ENCODE results near the gene GRP.

GRP gene

GRCh38 chr18:59228351-59228750, 8.4 kb downstream of the GRP start:
- H3K4me3 ChIP-seq (ENCODE audit: low read depth, low read length): no peak overlapping the region
- DNase-seq (ENCODE audit: low read depth): peak; percentile 2
- TF ChIP-seq, protein P1, sequence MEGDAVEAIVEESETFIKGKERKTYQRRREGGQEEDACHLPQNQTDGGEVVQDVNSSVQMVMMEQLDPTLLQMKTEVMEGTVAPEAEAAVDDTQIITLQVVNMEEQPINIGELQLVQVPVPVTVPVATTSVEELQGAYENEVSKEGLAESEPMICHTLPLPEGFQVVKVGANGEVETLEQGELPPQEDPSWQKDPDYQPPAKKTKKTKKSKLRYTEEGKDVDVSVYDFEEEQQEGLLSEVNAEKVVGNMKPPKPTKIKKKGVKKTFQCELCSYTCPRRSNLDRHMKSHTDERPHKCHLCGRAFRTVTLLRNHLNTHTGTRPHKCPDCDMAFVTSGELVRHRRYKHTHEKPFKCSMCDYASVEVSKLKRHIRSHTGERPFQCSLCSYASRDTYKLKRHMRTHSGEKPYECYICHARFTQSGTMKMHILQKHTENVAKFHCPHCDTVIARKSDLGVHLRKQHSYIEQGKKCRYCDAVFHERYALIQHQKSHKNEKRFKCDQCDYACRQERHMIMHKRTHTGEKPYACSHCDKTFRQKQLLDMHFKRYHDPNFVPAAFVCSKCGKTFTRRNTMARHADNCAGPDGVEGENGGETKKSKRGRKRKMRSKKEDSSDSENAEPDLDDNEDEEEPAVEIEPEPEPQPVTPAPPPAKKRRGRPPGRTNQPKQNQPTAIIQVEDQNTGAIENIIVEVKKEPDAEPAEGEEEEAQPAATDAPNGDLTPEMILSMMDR (conservative IDR thresholded peaks at IDR 0.05; ENCODE audit: low read depth, low read length): no peak

GRCh38 chr18:59229191-59229590, 9.2 kb downstream of the GRP start:
- TF ChIP-seq, protein P1 (conservative IDR thresholded peaks at IDR 0.05; ENCODE audit: low read depth, low read length): no peak
- H3K4me3 ChIP-seq (ENCODE audit: low read depth, low read length): no peak overlapping the region
- no peak for DNase-seq (ENCODE audit: low read depth)

- TF ChIP-seq, protein P1 (conservative IDR thresholded peaks at IDR 0.05; ENCODE audit: low read depth, low read length): no peak
- no peak for DNase-seq (ENCODE audit: low read depth)
- no peak overlapping the region for H3K4me3 ChIP-seq (ENCODE audit: low read depth, low read length)
These were observed 9.9 kb downstream of the GRP start for GRCh38 chr18:59229701-59230443.

DNA sequence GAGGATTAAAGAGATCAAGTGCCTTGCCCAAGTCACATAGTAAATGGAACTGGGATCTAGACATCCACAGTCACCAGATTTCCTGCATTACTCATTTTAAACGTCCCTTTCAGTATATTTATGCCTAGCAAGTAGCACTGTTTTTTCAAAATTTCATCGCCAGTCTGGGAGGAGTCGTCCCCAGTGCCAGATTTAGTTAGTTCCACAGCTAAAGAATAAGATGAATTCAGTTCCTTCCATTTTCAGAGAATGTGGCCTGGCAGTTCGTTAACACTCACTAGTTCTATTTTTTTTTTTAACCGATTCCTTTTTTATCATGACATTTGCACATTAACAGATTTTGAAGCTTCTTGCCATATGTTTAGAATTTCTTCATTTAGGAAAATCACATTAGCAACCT, 11.2 kb downstream of the GRP start:
- DNase-seq (ENCODE audit: low read depth): no peak
- TF ChIP-seq, protein P1 (conservative IDR thresholded peaks at IDR 0.05; ENCODE audit: low read depth, low read length): no peak
- H3K4me3 ChIP-seq (ENCODE audit: low read depth, low read length): no peak overlapping the region

DNA sequence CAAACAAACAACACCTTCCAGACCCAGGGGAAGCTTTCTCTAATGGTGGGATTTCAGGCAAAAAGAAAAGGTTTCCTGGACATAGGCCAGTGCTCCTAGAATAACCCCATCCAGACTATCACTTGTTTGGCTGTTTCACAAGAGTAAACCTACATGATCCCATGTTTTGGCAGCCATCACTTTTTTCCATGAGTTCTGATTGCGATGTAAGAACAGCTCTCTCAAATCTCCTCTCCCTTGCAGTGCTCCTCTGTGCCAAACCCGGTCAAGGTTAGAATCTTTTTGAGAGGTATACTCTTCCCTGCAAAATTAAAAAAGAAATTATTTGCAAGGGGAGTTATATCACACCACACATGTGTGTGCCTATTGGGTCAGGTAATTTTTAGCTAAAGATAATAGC, 11.9 kb downstream of the GRP start:
- no peak for DNase-seq (ENCODE audit: low read depth)
- no peak overlapping the region for H3K4me3 ChIP-seq (ENCODE audit: low read depth, low read length)
- TF ChIP-seq, protein P1 (conservative IDR thresholded peaks at IDR 0.05; ENCODE audit: low read depth, low read length): no peak

DNA sequence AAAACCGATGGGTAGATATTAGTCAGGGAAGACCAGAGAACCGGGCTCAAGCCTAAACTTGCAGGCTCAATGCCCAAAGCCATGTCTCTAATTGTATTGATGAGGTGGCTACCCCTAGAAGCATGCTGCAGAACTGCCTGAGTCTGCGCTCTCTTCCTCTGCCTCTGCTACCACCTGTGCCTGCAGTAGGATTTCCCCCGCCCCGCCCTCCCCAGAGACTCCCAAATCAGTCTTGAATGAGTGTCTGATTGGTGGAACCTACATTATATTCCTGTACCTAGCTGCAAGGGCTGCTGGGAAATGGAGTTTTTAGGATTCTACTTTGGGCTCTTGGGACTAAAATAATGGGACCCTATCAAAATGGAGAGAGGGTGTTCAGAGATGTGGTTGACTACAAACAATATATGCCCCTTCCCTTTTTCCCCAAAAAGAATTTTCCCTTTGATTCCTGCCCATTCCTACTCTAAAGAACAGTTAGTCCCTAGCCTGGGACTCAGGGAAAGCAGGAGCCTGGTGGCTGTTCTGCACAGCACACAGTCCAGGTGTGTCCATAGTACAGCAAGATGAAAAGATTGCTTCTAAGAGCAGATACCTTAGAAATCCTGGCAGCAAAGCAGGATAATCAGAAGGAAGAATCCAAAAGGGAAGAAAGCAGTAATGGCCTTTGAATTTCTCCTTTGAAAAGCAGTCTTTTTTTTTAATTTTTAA, 12.5 kb downstream of the GRP start:
- no peak overlapping the region for H3K4me3 ChIP-seq (ENCODE audit: low read depth, low read length)
- DNase-seq (ENCODE audit: low read depth): no peak
- TF ChIP-seq, protein P1 (conservative IDR thresholded peaks at IDR 0.05; ENCODE audit: low read depth, low read length): no peak
